ENCODE results near the gene ANKS1A.

- TF ChIP-seq CTCF (tag by site-specific recombination; IDR thresholded peaks at IDR 0.05) (no peak), ZNF785 (tag by site-specific recombination; IDR thresholded peaks at IDR 0.05) (no peak), KLF16 (tag by site-specific recombination; IDR thresholded peaks at IDR 0.05) (no peak), ATF2 (tag by site-specific recombination; IDR thresholded peaks at IDR 0.05; ENCODE audit: low read depth) (no peak), ZNF501 (tag by site-specific recombination; IDR thresholded peaks at IDR 0.05) (no peak), ZBTB6 (tag by site-specific recombination; IDR thresholded peaks at IDR 0.05) (peak; percentile 59; the same call in 1 of the 2 replicates), REST (tag by site-specific recombination; IDR thresholded peaks at IDR 0.05) (no peak), ZNF449 (tag by site-specific recombination; IDR thresholded peaks at IDR 0.05) (no peak)
These were observed 33.2 kb downstream of the ANKS1A start for GRCh38 chr6:34922177-34922663.

Data from HEK293 (cell line).